Activated CD8-positive, alpha-beta memory T cell treated with anti-CD3 and anti-CD28 coated beads for 48 hours (primary cell): ENCODE data around the gene MYBPC3.
A peak's percentile ranks its signal among the peaks of the same experiment; 100 is the strongest.

Experiments used
- DNase-seq, 3 experiments: peaks; one replicate each; pipeline ENCODE4 v3.0.0-alpha.2; 2020; ENCODE audit warnings: low read depth in 2 of 3, low spot score in 2 of 3

Gene MYBPC3

DNA sequence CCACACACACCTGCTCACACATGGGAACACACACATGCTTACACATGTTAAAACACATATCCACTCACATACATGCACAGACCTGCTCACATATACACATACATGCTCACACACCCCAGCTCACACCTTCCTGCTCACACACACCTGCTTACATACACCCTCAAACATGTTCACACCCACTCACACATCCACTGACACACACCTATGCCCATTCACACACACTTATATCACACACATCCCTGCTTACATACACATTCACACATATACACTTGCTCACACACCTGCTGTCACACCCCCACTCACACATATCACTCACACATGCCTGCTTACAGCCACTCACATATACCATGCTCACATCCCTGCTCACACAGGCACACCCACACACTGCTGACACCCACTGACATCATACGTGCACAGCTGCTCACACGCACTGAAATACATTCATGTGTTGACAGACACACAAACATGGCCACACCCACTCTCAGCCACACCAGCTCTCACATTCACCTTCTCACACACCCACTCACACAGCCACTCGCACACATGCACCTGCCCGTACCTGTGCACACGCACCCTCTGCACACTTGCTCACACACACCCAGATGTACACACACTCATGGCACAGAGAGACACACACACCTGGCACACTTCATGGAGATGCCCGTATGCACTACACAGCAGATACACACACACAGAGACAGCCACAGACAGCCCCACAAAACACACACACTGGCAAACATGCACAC lies 5.7 kb upstream of the MYBPC3 start:
- DNase-seq = no peak

DNA sequence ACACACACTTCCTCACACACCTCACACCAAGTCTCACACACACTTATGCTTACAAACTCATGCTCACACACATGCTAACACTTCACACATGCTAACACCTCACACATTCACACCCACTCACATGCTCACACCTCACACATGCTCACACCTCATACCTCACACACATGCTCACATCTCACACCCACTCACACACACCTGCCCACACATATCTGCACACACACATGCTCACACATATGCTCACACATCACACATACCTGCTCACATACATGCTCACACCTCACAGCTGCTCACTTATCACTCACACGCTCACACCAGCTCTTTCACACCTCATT lies 4.5 kb upstream of the MYBPC3 start:
- DNase-seq = no peak

DNA sequence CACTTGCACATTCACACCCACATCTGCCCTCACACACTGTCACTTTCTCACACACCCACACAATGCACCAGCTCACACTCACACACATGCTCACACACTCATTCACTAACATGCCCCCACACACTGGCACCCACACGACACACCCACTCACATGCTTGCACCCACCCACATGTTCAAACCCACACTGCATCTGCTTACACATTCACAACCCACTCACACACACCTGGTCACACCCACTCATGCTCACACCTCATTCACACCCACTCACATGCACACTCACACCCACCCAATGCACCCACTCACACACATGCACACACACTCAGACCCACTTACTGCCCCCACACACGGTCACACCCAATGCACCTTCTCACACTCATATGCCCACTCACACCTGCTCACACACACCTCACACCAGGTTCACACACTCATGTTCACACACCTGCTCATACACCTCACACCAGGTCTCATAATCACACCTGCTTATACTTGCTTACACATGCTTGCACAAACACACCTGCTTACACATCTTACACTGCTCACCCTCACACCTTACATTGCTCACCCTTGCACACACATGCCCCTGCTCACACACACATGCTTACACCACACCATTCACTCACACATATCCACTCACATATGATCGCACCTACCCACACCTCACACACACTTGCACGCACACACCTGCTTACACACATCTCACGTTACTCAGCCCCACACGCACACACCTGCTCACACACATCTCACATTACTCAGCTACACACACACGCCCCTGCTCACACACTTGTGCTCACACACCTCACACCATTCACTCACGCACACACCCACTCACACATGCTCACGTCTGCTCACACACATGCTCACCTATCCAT lies 3.9 kb upstream of the MYBPC3 start:
- no peak for DNase-seq

DNA sequence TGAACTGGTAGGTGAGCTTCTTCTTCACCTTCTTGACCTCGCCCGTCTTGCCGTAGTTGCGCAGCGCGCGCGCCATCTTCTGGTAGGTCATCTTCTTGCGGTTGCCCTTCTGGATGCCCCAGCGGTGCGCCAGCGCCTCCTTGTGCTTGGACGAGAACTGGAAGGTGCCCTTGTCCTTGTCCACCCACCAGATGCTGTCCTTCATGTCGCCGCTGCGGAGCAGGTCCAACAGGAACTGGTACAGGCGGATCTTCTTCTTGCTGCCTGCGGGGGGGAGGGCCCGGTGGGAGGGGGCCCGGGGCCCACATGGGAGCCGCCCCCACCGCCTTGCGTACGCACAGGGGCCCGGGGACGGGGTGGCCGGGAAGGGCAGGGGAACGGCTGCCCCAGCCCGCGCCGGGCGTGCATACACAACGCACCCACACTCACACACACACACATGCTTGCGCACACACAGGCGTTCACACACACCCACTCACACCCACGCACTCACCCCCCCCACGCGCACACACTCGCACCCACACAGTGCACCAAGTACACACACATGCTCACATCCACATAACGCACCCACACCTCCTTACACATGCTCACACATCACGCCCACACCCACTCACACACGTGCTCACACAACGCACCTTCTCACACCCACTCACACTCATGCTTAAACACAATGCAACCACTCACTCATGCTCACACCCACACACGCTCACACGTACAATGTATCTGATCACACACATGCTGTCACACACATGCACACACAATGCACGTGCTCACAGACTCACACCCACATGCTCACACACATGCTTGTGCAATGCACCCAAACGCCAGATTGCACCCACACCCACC lies 3.0 kb upstream of the MYBPC3 start:
- DNase-seq = peak in 2 of 3 experiments; percentile 10 to 26

DNA sequence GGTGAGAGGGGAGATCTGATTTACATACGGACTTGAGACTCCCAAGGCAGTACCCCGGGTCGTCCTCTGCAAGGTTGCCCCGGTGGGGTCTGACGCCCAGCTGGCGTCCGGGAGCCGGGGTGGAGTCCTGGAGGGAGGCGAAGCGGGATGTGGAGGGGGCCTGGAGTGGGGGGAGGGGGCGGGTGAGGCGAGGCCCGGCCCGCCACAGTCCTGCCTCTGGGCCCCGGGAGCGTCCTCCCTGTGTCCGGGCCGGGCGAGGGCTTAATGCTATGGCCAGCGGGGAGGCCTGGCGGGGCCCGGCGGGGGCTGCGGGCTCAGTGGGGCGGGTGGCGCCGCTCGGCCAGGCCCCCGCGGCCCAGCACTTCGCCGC lies 2.4 kb upstream of the MYBPC3 start:
- no peak for DNase-seq

DNA sequence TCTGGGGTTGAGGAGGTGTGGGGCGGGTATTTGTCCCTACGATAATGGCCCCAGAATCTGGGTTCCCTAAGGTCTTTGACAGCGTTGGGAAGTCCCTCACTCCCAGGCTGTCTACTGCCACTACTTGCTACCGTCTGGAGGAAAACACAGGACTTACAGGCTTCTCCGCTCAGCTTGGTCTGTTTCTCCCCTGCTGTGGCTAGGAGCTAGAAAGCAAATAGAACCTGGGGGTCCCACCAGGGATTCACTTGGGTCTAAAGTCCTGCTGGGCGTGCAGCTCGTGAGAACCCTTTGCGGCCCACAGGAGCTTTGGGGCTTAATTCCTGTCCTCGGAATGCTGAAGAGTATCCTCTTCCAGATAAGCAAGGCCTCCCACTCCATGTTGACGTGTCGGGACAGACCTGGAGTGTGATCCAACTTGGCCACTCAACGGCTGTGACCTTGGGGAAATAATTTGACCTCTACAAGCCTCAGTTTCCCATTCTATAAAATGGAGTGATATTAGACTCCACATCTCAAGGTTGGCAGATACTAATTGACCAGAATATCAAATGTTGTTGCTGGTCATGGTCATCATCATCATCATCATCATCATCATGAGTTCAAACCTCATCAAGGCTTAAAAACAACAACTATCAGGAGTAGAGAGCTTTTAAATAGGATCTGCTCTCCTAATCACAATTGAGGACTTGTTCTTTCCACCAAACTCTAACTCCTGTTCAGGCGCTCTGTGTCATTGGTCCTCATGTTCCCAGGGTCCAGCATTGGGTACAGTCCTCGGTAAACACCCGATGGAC lies 1.7 kb upstream of the MYBPC3 start:
- no peak for DNase-seq

DNA sequence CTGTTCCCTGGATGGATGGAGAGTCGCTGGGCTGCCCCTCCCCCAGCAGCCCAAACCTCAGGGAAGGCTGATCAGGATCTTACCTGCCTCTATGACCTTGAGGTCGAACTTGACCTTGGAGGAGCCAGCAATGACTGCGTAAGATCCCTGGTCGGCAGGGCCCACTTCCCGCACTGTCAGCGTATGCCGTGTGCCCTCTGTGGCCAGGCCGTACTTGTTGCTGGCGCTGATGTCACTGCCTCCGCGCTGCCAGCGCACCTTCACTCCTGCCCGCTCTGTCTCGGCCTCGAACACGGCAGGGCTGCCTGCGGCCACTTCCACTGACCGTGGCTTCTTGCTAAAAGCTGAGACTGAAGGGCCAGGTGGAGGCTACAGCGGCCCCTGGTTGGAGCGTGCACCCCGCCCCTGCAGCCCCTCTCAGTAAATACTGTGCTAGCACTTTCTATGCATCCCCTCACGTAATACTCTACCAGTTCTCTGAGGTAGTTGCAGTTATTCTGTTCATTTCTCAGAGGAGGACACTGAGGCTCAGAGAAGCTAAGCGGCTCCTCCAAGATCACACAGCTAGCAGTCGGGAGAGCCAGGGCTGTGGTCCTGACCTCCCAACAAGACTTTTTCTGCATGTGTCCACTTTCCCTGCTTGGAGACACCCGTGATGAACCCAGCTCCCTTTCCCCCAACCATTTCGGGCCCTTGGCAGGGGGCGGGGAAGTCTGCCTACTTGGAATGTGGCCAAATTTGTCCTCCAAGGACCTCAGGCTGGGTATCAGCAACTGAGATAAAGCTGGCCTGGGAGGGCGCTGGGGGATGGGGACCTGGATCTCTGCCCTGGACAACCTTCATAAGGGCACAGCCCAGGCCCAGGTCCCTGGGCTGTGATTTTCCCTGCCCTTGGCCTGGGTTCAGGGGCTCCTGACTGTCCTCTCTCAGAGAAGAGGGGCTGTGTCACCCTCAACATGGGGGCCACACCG lies 1.1 kb downstream of the MYBPC3 start:
- DNase-seq = no peak

DNA sequence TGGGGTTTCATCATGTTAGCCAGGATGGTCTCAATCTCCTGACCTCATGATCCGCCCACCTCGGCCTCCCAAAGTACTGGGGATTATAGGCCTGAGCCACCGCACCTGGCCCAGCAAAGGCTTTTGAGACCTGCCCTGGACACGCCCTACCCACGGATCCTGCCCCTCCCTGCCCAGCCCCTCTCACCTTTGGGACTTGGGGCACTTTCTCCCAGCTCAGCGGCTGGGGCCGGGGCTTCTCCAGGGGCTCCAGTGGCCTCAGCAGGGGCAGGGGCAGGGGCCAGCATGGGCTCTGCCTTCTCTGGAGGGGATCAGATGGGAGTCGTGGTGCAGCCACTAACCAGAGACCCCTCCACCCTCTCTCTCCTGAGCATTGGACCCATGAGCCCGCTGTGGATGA lies 2.2 kb downstream of the MYBPC3 start:
- DNase-seq = no peak

DNA sequence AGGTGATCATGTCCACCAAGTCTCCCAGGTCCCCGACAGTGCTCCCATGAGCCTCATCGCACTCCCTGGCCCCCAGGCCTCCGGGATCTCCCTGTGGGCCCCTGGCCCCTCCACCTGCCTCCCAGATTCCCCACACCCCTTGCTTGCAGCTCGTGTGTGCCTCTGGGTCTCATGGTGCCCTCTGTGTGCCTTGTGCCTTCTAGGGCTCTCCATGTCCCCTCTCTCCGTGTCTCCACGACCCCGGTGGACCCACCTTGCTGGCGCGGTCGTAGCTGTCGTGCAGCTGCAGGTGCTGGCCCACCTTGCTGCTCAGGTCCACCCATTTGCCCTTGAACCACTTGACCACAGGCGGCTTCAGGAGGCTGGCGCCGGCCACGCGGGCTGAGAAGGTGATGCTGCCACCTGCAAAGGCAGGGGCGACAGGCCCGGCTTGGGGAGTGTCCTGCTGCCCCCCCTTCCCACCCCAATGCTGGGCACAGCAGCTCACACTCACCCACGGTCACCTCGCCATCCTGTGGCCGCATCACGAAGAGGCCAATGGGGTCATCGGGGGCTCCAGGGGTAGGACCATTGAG lies 2.9 kb downstream of the MYBPC3 start:
- no peak for DNase-seq

DNA sequence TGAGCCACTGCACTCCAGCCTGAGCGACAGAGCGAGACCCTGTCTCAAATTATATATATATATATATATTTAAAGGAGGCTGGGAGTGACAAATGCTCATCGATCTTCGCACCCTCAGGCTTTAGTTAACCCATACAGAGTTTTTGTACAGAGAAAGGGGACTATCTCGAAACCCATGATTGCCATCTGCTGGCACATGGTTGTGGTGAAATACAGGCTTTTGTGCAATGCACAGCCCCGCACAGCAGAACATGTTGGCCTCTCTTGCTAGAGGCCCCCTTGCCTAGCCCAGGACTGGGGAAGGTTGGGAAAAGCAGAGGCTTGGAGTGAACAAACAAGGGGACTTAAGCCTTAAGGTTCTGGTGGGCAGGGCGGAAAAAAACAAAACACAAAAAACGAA lies 3.6 kb downstream of the MYBPC3 start:
- no peak for DNase-seq

DNA sequence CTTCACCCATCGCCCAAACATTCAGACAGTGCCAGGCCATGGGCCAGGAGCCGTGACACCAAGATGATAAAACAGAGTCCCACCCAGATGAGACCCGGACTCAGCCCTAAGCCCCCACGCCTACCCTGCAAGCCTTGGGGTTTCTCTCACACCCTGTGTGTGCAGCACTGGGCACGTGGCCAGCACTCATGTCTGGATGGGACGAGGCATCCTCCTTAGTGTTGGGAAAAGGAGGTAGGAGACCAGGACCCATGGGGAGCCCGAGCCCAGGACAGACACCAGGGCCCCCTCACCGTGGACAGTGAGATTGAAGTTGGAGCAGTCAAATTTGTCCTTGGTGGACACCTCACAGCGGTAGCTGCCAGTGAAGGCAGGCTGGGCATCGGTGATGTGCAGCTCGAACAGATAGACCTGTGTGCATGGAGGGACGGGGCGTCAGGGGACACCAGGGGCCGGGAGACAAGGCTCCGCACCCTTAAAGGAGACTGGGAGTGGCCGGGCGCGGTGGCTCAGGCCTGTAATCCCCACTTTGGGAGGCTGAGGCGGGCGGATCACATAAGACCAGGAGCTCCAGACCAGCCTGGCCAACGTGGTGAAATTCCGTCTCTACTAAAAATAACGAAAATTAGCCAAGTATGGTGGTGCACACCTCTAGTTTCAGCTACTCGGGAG lies 4.2 kb downstream of the MYBPC3 start:
- no peak for DNase-seq

DNA sequence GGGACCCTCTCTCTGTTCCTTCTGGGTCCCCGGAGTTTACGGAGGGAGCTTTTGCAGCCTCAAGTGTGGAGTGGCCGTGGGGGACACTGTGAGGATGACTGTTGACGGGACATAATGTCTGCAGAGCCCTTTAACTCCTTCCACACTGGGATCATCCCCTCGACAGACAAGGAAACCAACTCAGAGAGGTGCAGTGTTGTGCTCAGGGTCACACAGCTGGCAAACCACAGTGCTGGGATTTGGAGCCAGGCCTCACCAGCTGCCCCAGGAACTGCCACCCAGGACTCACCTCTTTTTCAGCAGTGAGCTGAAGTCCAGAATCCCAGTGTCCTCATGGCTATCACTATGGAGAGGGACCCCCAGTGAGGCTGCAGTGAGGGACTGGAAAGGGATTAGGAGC lies 5.4 kb downstream of the MYBPC3 start:
- no peak for DNase-seq

DNA sequence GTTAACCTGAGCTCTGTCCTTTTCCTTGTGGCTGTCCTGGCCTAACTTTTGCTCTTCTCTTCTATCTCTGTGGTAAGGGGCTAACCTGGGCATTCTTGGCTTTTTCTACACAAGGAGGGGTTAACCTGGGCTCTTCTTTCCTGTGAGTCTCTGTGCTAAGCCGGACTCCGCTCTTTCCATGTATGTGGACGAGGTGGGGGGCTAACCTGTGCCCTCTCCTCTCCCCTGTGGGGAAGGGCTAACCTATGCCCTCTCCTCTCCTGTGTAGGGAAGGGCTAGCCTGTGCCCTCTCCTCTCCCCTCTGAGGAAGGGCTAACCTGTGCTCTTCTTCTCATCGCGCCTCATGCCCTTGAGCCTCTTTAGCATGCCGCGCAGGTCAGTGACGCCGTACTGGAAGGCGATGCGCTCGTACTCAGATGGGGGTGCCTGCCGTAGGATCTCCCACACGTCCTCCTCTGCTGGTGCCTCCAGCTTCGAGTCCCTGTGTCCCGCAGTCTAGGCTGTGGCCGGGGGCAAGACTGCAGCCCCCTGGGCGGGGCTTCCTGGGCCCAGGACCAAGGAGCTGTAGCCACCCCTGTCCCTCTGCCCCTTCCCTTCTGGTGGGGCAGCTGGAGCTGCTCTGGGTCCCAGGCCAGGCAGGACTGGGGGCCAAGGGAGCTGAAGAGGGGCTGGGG lies 6.5 kb downstream of the MYBPC3 start:
- DNase-seq = no peak

DNA sequence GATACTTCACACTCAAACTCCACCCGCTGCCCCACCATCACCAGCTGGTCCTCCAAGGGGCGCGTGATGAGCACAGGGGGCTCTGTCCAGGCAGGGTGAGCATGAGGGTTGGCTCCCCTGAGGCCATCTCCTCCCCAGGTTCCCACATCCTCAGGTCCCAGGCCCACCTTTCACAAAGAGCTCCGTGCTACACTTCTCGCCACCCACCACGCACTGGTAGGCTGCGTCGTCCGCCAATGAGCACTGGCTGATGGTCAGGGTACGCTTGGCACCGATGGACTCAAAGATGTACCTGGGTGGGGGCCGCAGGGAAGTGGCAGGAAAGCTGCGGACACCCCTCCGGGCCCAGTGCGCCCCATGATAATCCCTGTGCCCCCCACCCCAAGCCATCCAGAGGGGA lies 9.6 kb downstream of the MYBPC3 start:
- DNase-seq = no peak

DNA sequence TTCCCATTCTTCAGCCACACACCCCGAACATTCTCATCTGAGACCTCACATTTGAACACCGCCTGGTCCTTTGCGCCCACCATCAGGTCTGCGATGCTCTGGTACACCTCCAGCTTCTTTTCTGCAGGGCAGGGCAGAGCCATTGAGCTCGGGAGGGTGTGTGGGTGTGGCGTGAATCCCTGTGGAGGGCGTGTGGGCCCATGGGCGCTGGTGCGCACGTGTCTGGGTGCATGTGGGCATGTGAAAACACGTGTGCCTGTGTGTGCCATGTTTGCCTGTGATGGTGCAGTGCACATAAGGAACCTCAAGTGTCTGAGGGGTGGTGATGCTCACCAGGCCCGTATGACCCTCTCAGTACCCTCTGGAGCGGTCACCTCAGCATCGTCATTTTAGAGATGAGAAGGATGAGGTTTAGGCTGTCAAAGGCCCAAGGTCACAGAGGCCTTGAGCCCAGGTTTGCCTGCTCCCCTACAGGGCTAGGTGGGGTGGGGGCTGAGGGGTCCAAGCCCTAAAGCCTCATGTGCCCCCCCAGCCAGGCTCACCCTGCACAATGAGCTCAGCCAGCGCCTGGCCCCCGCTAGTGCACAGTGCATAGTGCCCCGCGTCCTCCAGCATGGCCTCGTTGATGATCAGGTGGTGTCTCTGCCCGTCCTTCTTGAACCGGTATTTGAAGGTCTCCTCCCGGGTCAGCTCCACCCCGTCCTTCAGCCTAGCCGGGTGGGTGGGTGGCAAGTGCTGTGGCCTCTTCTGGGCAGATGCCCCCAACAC lies 10.3 kb downstream of the MYBPC3 start:
- no peak for DNase-seq

DNA sequence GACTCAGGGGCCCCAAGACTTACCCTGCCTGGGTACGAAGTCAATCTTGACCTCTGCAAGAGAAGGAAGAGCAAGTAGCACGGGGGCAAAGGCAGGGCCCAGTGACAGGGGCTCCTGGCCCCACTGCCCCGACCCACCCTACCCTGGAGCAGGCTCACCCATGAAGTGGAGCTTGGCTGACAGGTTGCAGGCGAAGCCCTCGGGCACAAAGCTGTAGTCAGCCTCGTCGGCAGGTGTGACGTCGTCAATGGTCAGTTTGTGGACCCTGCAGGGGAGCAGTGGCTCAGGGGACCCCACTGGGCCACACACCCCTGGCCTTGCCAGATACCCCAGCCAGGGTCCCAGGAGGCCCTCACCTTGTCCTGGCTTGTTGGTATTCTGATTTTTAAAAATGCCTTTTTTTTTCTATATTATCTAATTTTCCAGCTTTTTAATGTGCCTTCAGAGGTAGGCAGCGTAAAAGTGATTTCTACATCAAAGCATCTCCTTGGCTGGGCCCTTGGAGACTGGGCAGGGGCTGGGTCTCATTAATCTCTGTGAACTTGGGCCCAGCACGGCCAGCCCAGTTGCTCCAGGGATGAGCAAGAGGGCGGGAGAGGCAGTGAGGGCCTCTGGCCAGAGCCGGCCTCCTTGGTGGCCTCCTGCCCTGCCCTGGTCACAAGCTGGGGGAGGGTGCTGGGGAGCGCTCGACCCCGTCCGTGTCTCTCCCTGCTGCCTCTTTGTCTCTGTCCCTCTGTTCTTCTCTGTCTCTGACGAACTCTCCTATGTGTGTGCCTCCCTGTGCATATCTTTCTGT lies 11.3 kb downstream of the MYBPC3 start:
- no peak for DNase-seq

DNA sequence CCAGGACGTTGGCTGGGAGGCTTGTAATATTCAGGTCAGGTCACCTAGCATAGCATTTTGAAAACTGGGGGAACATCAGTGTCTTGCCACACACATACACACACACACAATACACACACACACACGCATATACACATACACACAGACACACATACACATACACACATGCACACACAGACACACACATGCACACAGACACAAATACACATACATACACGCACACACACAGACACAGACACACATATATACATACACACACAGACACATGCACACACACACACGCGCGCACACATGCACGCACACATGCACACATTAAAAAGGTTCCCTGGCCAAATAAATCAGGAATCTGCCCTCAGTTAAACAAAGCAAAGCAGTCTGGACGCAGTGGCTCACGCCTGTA lies 12.5 kb downstream of the MYBPC3 start:
- DNase-seq = no peak
